NOMO-1 treated with dmso at 0.1 percent for 144 hours (cell line): ENCODE results near the gene ZSCAN12.
"Not testable (repeated sequence)": the region's sequence is repeated elsewhere in the genome, so short reads cannot be mapped to it uniquely, and the experiment has no call there.

Experiments
- DNase-seq: peaks from one replicate; lab custom pipeline; 2025; ENCODE audit not compliant: unreplicated experiment; lab: John Stamatoyannopoulos, UW

ZSCAN12 gene

GRCh38 chr6:28395918-28396317 is 3.6 kb downstream of the ZSCAN12 start:
- no peak for DNase-seq

- DNase-seq = no peak
Observed at GRCh38 chr6:28393912-28394662, 5.5 kb downstream of the ZSCAN12 start.

GRCh38 chr6:28390688-28391087 is 8.9 kb downstream of the ZSCAN12 start:
- no peak for DNase-seq

- no peak for DNase-seq
Observed at GRCh38 chr6:28384143-28384533, 15.4 kb downstream of the ZSCAN12 start.

- DNase-seq = peak; percentile 14
Observed at GRCh38 chr6:28383235-28384142, 16.1 kb downstream of the ZSCAN12 start.

- no peak for DNase-seq
Observed at GRCh38 chr6:28380381-28380780, 19.2 kb downstream of the ZSCAN12 start.

GRCh38 chr6:28378644-28379043 is 20.9 kb downstream of the ZSCAN12 start:
- DNase-seq = no peak

GRCh38 chr6:28377879-28378278 is 21.7 kb downstream of the ZSCAN12 start:
- no peak for DNase-seq

- no peak for DNase-seq
Observed at GRCh38 chr6:28373925-28374324, 25.6 kb downstream of the ZSCAN12 start.

GRCh38 chr6:28371706-28372451 is 27.7 kb downstream of the ZSCAN12 start:
- DNase-seq = no peak

GRCh38 chr6:28371280-28371679 is 28.3 kb downstream of the ZSCAN12 start:
- DNase-seq = no peak

- no peak for DNase-seq
Observed at GRCh38 chr6:28370440-28370839, 29.1 kb downstream of the ZSCAN12 start.

- DNase-seq = no peak
Observed at GRCh38 chr6:28369463-28369862, 30.1 kb downstream of the ZSCAN12 start.

- DNase-seq = peak; percentile 55
Observed at GRCh38 chr6:28368522-28368921, 31.0 kb downstream of the ZSCAN12 start.

GRCh38 chr6:28365590-28365989 is 34.0 kb downstream of the ZSCAN12 start:
- not testable (repeated sequence) for DNase-seq

- DNase-seq = no peak
Observed at GRCh38 chr6:28360961-28361360, 38.6 kb downstream of the ZSCAN12 start.

GRCh38 chr6:28359562-28359961 is 40.0 kb downstream of the ZSCAN12 start:
- DNase-seq = not testable (repeated sequence)

- no peak for DNase-seq
Observed at GRCh38 chr6:28357036-28357435, 42.5 kb downstream of the ZSCAN12 start.

- DNase-seq = no peak
Observed at GRCh38 chr6:28356666-28357020, 42.9 kb downstream of the ZSCAN12 start.

- peak; percentile 33 for DNase-seq
Observed at GRCh38 chr6:28355743-28356665, 43.5 kb downstream of the ZSCAN12 start.
